Stimulated activated CD4-positive, alpha-beta T cell treated with anti-CD3 and anti-CD28 coated beads, Interleukin-2, amount 100 ng/mL, for 4 hours (primary cell): ENCODE measurements around the gene NCKIPSD.

ENCODE experiments used
- DNase-seq: peaks from one replicate; pipeline ENCODE4 v3.0.0-alpha.2; 2020; ENCODE audit warnings: low read depth

NCKIPSD gene

GRCh38 chr3:48678566-48679380, 6.9 kb downstream of the NCKIPSD start:
- DNase-seq = no peak

GRCh38 chr3:48678056-48678455, 7.7 kb downstream of the NCKIPSD start:
- DNase-seq = no peak

- DNase-seq = no peak
Measured at GRCh38 chr3:48674505-48674904, 11.2 kb downstream of the NCKIPSD start.

- no peak for DNase-seq
Measured at GRCh38 chr3:48672522-48672921, 13.2 kb downstream of the NCKIPSD start.

- DNase-seq = no peak
Measured at GRCh38 chr3:48664929-48665328, 20.8 kb downstream of the NCKIPSD start.

- DNase-seq = no peak
Measured at GRCh38 chr3:48664313-48664644, 21.4 kb downstream of the NCKIPSD start.

GRCh38 chr3:48663489-48664312, 22.0 kb downstream of the NCKIPSD start:
- DNase-seq = peak; percentile 71

GRCh38 chr3:48662753-48663488, 22.8 kb downstream of the NCKIPSD start, which contains the start of gene CELSR3:
TSS of gene CELSR3 (minus strand) at chr3:48662886. CDS start at chr3:48662634, 252 bp downstream.
- peak; percentile 18 for DNase-seq

GRCh38 chr3:48662145-48662752, 23.5 kb downstream of the NCKIPSD start:
- DNase-seq = no peak

- peak; percentile 41 for DNase-seq
Measured at GRCh38 chr3:48661501-48662144, 24.1 kb downstream of the NCKIPSD start.

GRCh38 chr3:48660800-48661400, 24.8 kb downstream of the NCKIPSD start:
- no peak for DNase-seq

- DNase-seq = no peak
Measured at GRCh38 chr3:48656841-48657281, 28.9 kb downstream of the NCKIPSD start.

GRCh38 chr3:48656061-48656840, 29.5 kb downstream of the NCKIPSD start:
- DNase-seq = peak; percentile 82

- DNase-seq = peak; percentile 63
Measured at GRCh38 chr3:48655606-48656005, 30.1 kb downstream of the NCKIPSD start.

GRCh38 chr3:48655063-48655462, 30.7 kb downstream of the NCKIPSD start:
- DNase-seq = no peak

- no peak for DNase-seq
Measured at GRCh38 chr3:48652923-48653715, 32.6 kb downstream of the NCKIPSD start.

GRCh38 chr3:48651771-48652170, 33.9 kb downstream of the NCKIPSD start:
- DNase-seq = no peak

- DNase-seq = no peak
Measured at GRCh38 chr3:48650723-48651122, 35.0 kb downstream of the NCKIPSD start.

GRCh38 chr3:48648188-48648850, 37.4 kb downstream of the NCKIPSD start:
- no peak for DNase-seq
